A673 (cell line): ENCODE data around the gene RERE.

ENCODE experiments used
- CTCF ChIP-seq: fragments of 300-800, 200-600 bp; sonication (generic); conservative IDR thresholded peaks from 2 replicates; pipeline ENCODE4 v1.5.1; 2017; ENCODE audit warnings: low read depth, mild to moderate bottlenecking, antibody characterized with exemption, low read length, moderate library complexity, mixed read lengths
- EZH2 ChIP-seq: fragments of 200-600 bp; sonication (generic); IDR thresholded peaks from 2 replicates; pipeline ENCODE4 v1.6.1; 2017; ENCODE audit warnings: borderline replicate concordance, low read depth, mild to moderate bottlenecking, mixed read lengths, antibody characterized with exemption, low read length; ENCODE audit not compliant: poor library complexity, severe bottlenecking

- TF ChIP-seq CTCF: no peak
- TF ChIP-seq EZH2: no peak
Measured at GRCh38 chr1:8417625-8418024, 399.8 kb downstream of the RERE start.
